DND-41 (cell line): ENCODE measurements around the gene MEGF11.

Experiments
- EZH2 ChIP-seq: IDR thresholded peaks from 3 replicates; pipeline ENCODE4 v1.6.1; 2012; ENCODE audit warnings: borderline replicate concordance, low read depth, mild to moderate bottlenecking, moderate library complexity, low read length, inconsistent platforms; ENCODE audit not compliant: severe bottlenecking
- TF ChIP-seq, protein P1 (sequence below): IDR thresholded peaks from 2 replicates; pipeline ENCODE4 v1.5.1; 2012; ENCODE audit warnings: borderline replicate concordance, low read length, moderate library complexity, mild to moderate bottlenecking; ENCODE audit not compliant: poor library complexity, severe bottlenecking; ENCODE audit errors: extremely low read depth

- TF ChIP-seq, protein P1, sequence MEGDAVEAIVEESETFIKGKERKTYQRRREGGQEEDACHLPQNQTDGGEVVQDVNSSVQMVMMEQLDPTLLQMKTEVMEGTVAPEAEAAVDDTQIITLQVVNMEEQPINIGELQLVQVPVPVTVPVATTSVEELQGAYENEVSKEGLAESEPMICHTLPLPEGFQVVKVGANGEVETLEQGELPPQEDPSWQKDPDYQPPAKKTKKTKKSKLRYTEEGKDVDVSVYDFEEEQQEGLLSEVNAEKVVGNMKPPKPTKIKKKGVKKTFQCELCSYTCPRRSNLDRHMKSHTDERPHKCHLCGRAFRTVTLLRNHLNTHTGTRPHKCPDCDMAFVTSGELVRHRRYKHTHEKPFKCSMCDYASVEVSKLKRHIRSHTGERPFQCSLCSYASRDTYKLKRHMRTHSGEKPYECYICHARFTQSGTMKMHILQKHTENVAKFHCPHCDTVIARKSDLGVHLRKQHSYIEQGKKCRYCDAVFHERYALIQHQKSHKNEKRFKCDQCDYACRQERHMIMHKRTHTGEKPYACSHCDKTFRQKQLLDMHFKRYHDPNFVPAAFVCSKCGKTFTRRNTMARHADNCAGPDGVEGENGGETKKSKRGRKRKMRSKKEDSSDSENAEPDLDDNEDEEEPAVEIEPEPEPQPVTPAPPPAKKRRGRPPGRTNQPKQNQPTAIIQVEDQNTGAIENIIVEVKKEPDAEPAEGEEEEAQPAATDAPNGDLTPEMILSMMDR = no peak
- TF ChIP-seq EZH2 = no peak
Measured at GRCh38 chr15:65912235-65912634, 341.3 kb downstream of the MEGF11 start.
